Measurements from ENCODE around the gene TSPAN5. TPM values are rescaled to one million over a fixed set of nuclear protein-coding genes. Genes with fewer than 3 reads are reported as not detected.

TSPAN5 gene
- total and polyA plus RNA-seq, 10 donors: 4.6 to 33.6 (median 22.9) TPM

DNA sequence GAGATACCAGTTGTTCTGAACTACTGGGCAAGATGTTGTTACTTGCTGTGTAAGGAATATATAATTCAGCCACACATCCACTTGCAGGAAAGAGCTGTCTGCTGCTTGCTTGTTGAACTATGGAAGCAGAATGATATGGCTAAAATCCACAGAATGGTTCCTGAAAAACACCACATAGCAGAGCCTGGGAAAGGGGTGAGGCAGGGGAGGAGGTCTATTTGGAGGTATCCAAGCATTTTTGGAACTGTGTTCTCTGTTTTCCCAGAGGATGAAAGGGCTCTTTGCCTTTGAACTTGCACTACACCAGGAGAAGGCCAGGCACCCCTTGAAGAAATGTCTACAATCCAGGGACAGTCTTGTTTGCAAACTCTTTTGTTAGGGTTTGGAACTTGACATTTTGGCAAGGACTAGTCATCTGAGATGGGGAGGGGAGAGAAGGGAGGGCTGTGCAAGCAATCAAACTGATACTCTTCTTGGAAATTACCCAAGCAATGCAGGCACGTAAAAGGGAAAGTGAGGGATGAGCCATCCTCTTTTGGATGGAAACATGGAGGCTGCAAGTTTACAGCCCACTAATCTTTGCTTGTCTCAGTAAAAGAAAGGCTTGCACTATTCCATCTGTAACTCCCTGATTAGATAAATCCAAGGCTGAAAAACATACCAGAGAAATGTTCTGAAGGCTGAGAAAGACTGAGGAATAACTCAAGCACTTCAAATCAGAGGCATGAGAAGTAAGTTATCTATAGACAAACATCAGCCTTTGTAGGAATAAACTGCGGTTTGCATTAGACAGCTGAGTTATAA lies 141.0 kb downstream of the TSPAN5 start:
- no peak for DNase-seq
- Histone ChIP-seq H3K4me3 (no peak overlapping the region), H3K9me3 (peaks cover 0 to 10% (median 2%) of the 10 kb centered on the region in 8 donors), H3K4me1 (peaks cover 0 to 42% (median 30%) of the 10 kb centered on the region in 6 donors), H3K27me3 (replicated peaks in 1 of 7) (no peaks in the 10 kb centered on the region), H3K27ac (no peak overlapping the region), H3K36me3 (no peaks in the 10 kb centered on the region)
- WGBS, 5 donors: 67 to 80% (median 77%) methylated on average over 2 of the region's 2 CpGs
- intact Hi-C loops (cut with DNase I; ENCODE audit: low total_unique reads): no loop called here
- TF ChIP-seq, protein P1, sequence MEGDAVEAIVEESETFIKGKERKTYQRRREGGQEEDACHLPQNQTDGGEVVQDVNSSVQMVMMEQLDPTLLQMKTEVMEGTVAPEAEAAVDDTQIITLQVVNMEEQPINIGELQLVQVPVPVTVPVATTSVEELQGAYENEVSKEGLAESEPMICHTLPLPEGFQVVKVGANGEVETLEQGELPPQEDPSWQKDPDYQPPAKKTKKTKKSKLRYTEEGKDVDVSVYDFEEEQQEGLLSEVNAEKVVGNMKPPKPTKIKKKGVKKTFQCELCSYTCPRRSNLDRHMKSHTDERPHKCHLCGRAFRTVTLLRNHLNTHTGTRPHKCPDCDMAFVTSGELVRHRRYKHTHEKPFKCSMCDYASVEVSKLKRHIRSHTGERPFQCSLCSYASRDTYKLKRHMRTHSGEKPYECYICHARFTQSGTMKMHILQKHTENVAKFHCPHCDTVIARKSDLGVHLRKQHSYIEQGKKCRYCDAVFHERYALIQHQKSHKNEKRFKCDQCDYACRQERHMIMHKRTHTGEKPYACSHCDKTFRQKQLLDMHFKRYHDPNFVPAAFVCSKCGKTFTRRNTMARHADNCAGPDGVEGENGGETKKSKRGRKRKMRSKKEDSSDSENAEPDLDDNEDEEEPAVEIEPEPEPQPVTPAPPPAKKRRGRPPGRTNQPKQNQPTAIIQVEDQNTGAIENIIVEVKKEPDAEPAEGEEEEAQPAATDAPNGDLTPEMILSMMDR (IDR thresholded peaks at IDR 0.05 in 8 of 11, conservative IDR thresholded peaks at IDR 0.05 in 3 of 11): no peak
- TF ChIP-seq POLR2A (IDR thresholded peaks at IDR 0.05) (no peak), POLR2AphosphoS5 (IDR thresholded peaks at IDR 0.05) (no peak)

DNA sequence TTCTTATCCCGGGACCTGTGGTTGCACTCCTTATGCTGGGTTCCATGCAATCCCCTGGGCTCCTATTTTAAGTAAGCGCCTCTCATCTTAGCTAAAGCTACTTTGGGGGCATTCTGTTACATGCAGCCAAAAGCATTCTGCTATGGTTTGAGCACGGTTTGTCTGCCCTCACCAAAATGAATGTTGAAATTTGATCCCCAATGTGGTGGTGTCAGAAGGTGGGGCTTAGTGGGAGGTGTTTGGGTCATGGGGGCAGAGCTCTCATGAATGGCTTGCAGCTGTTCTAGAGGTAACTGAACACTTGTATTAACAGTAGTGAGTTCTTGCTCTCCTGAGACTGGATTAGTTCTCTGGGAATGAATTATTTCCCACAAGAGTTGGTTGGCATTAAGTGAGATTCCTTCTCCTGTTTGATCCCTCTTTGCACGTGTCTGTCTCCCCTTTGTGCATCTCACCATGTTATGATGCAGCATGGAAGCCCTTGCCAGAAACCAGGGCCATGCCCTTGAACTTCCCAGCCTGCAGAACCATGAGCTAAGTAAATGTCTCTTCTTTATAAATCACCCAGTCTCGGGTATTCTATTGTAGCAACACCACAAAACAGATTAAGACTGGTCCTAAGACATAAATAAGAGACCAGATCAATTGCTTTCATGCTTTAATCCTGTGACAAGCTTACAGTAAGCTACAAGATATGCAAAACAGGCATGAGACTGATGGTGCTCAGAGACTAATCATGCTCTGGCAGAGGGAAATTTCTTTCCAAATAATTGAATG lies 141.8 kb downstream of the TSPAN5 start:
- Histone ChIP-seq H3K4me3 (no peak overlapping the region), H3K36me3 (no peaks in the 10 kb centered on the region), H3K27me3 (replicated peaks in 1 of 7) (no peaks in the 10 kb centered on the region), H3K27ac (no peak overlapping the region), H3K4me1 (peaks cover 0 to 38% (median 29%) of the 10 kb centered on the region in 6 donors), H3K9me3 (peaks cover 0 to 10% (median 2%) of the 10 kb centered on the region in 8 donors)
- no peak for TF ChIP-seq POLR2A (IDR thresholded peaks at IDR 0.05)
- TF ChIP-seq, protein P1 (IDR thresholded peaks at IDR 0.05 in 8 of 11, conservative IDR thresholded peaks at IDR 0.05 in 3 of 11): no peak
- no peak for TF ChIP-seq POLR2AphosphoS5 (IDR thresholded peaks at IDR 0.05)
- WGBS, 5 donors: 80 to 92% (median 88%) methylated on average over 5 of the region's 5 CpGs
- DNase-seq: no peak
- intact Hi-C loops (cut with DNase I; ENCODE audit: low total_unique reads): no loop called here

DNA sequence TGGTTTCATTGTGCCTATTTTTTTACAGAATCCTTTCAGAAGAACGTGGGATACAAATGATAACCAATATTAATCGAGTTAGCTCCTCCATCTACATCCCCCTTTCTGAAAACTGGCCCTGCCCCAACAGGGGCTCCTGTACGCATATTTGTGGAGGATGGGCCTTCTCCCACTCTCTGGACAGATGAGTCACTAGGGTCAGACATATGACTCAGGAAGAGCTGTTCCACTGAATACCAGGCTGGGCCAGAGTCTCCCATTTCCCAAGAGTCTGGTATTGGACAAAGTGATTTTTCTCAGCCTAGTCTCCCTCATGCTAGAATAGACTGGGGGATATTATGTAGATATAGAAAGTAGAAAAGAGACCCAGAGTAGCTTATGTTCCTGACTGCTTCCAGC lies 142.4 kb downstream of the TSPAN5 start:
- TF ChIP-seq, protein P1 (IDR thresholded peaks at IDR 0.05 in 8 of 11, conservative IDR thresholded peaks at IDR 0.05 in 3 of 11): no peak
- TF ChIP-seq POLR2AphosphoS5 (IDR thresholded peaks at IDR 0.05) (no peak), POLR2A (IDR thresholded peaks at IDR 0.05) (no peak)
- H3K27me3 ChIP-seq (replicated peaks in 1 of 7): no peaks in the 10 kb centered on the region
- 79 to 97% (median 92%) methylated on average over 3 of the region's 3 CpGs for WGBS, 5 donors
- DNase-seq: no peak
- H3K4me1 ChIP-seq: peaks cover 0 to 38% (median 29%) of the 10 kb centered on the region in 6 donors
- H3K4me3 ChIP-seq: no peak overlapping the region
- H3K9me3 ChIP-seq: peaks cover 0 to 10% (median 2%) of the 10 kb centered on the region in 8 donors
- no peaks in the 10 kb centered on the region for H3K36me3 ChIP-seq
- H3K27ac ChIP-seq: no peak overlapping the region
- intact Hi-C loops (cut with DNase I; ENCODE audit: low total_unique reads): no loop called here

DNA sequence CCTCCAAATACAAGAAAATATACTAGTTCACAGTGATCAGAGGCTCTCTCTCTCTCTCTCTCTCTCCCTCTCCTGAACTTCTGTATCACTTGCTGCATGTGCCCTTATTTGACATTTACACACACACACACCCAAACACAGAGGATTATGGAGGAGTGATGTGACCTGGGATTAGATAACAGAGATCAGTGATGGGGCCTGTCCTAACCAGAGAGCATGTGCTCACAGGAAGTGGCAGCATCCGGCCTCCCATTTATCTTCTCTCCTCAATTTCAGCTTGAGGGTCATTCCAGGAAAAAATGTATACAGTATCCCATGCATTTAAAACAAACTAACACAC lies 143.0 kb downstream of the TSPAN5 start:
- Histone ChIP-seq H3K27me3 (replicated peaks in 1 of 7) (no peaks in the 10 kb centered on the region), H3K36me3 (no peaks in the 10 kb centered on the region), H3K27ac (no peak overlapping the region), H3K9me3 (peaks cover 0 to 10% (median 2%) of the 10 kb centered on the region in 8 donors), H3K4me1 (peaks cover 0 to 38% (median 29%) of the 10 kb centered on the region in 6 donors), H3K4me3 (no peak overlapping the region)
- WGBS, 5 donors: 29 to 60% (median 36%) methylated on average over 1 of the region's 1 CpG
- intact Hi-C loops (cut with DNase I; ENCODE audit: low total_unique reads): no loop called here
- TF ChIP-seq POLR2AphosphoS5 (IDR thresholded peaks at IDR 0.05) (no peak), POLR2A (IDR thresholded peaks at IDR 0.05) (no peak)
- TF ChIP-seq, protein P1 (IDR thresholded peaks at IDR 0.05 in 8 of 11, conservative IDR thresholded peaks at IDR 0.05 in 3 of 11): no peak
- DNase-seq: no peak
